GM12864 (cell line): ENCODE data around the gene DOCK8.

Experiments
- DNase-seq: peaks from one replicate; pipeline ENCODE4 v3.0.0-alpha.2; 2011; ENCODE audit warnings: low read depth
- H3K4me3 ChIP-seq: 2 replicates; pipeline ENCODE4 v1.5.1; 2011; ENCODE audit warnings: mild to moderate bottlenecking, low read depth, low read length, control low read depth
- CTCF ChIP-seq: IDR thresholded peaks from 2 replicates; pipeline ENCODE4 v1.5.1; 2011; ENCODE audit warnings: low read depth, mild to moderate bottlenecking, moderate library complexity, low read length, control low read depth, inconsistent platforms; ENCODE audit errors: missing control alignments

Gene DOCK8

GRCh38 chr9:437066-437465 lies 222.4 kb downstream of the DOCK8 start:
- DNase-seq, result no peak
- TF ChIP-seq CTCF, result no peak
- H3K4me3 ChIP-seq, result no peak overlapping the region

- TF ChIP-seq CTCF, result no peak
- DNase-seq, result no peak
- no peak overlapping the region for H3K4me3 ChIP-seq
Measured at GRCh38 chr9:437574-438001, 222.9 kb downstream of the DOCK8 start.

GRCh38 chr9:438066-438465 lies 223.4 kb downstream of the DOCK8 start:
- H3K4me3 ChIP-seq, result no peak overlapping the region
- TF ChIP-seq CTCF, result no peak
- no peak for DNase-seq

GRCh38 chr9:438961-439768 lies 224.5 kb downstream of the DOCK8 start:
- TF ChIP-seq CTCF, result no peak
- no peak for DNase-seq
- H3K4me3 ChIP-seq, result no peak overlapping the region

GRCh38 chr9:441126-441525 lies 226.5 kb downstream of the DOCK8 start:
- DNase-seq, result no peak
- no peak for TF ChIP-seq CTCF
- H3K4me3 ChIP-seq, result no peak overlapping the region

GRCh38 chr9:444528-444927 lies 229.9 kb downstream of the DOCK8 start:
- H3K4me3 ChIP-seq, result no peak overlapping the region
- DNase-seq, result no peak
- TF ChIP-seq CTCF, result no peak

GRCh38 chr9:445033-445432 lies 230.4 kb downstream of the DOCK8 start:
- no peak overlapping the region for H3K4me3 ChIP-seq
- DNase-seq, result no peak
- no peak for TF ChIP-seq CTCF
